H9 (cell line): Measurements from ENCODE around the gene CLIC6. TPM values are rescaled to one million over a fixed set of nuclear protein-coding genes. Genes with fewer than 3 reads are reported as not detected.

Source experiments
- DNase-seq: peaks from one replicate; pipeline ENCODE4 v3.0.0-alpha.2; 2017
- H2AFZ ChIP-seq: one replicate; pipeline ENCODE4 v1.6.1; 2013; ENCODE audit warnings: mild to moderate bottlenecking, low read length, control low read depth, moderate library complexity
- H2AK5ac ChIP-seq: 2 replicates; pipeline ENCODE4 v1.6.1; 2013; ENCODE audit warnings: low read length, control low read depth, mixed read lengths; ENCODE audit not compliant: insufficient read length
- H2BK120ac ChIP-seq: one replicate; pipeline ENCODE4 v1.6.1; 2013; ENCODE audit warnings: low read depth, mild to moderate bottlenecking, low read length, control low read depth, inconsistent platforms; ENCODE audit not compliant: poor library complexity, severe bottlenecking
- H2BK12ac ChIP-seq: 2 replicates; pipeline ENCODE4 v1.6.1; 2013; ENCODE audit warnings: low read length, control low read depth, mixed read lengths, low read depth; ENCODE audit not compliant: insufficient read length
- H2BK15ac ChIP-seq: 2 replicates; pipeline ENCODE4 v1.6.1; 2013; ENCODE audit warnings: low read depth, low read length, control low read depth
- H2BK20ac ChIP-seq: one replicate; pipeline ENCODE4 v1.6.1; 2013; ENCODE audit warnings: low read depth, mild to moderate bottlenecking, low read length, control low read depth, inconsistent platforms; ENCODE audit not compliant: poor library complexity, severe bottlenecking
- H2BK5ac ChIP-seq: 2 replicates; pipeline ENCODE4 v1.6.1; 2013; ENCODE audit warnings: low read length, control low read depth, mixed read lengths; ENCODE audit not compliant: insufficient read length
- H3K14ac ChIP-seq: 2 replicates; pipeline ENCODE4 v1.6.1; 2013; ENCODE audit warnings: low read length, control low read depth; ENCODE audit not compliant: insufficient read depth
- H3K18ac ChIP-seq: 2 replicates; pipeline ENCODE4 v1.6.1; 2013; ENCODE audit warnings: low read depth, mild to moderate bottlenecking, mixed read lengths, low read length, control low read depth; ENCODE audit not compliant: insufficient read length
- H3K23ac ChIP-seq: 2 replicates; pipeline ENCODE4 v1.6.1; 2013; ENCODE audit warnings: low read length, control low read depth, mixed read lengths, low read depth; ENCODE audit not compliant: insufficient read length
- H3K23me2 ChIP-seq: 2 replicates; pipeline ENCODE4 v1.6.1; 2013; ENCODE audit warnings: low read depth, mild to moderate bottlenecking, mixed read lengths, low read length, control low read depth; ENCODE audit not compliant: insufficient read length, poor library complexity, severe bottlenecking
- H3K27ac ChIP-seq: 2 replicates; pipeline ENCODE4 v1.5.1; 2013; ENCODE audit warnings: low read length, control low read depth, mixed read lengths, low read depth; ENCODE audit not compliant: insufficient read length
- H3K27me3 ChIP-seq: 2 replicates; pipeline ENCODE4 v1.6.1; 2013; ENCODE audit warnings: low read length, control low read depth, inconsistent platforms; ENCODE audit not compliant: insufficient read depth
- H3K4ac ChIP-seq: 2 replicates; pipeline ENCODE4 v1.6.1; 2013; ENCODE audit warnings: low read depth, mild to moderate bottlenecking, control low read depth, inconsistent platforms, low read length, moderate library complexity
- H3K4me1 ChIP-seq: 2 replicates; pipeline ENCODE4 v1.6.1; 2013; ENCODE audit warnings: low read length, control low read depth, inconsistent platforms; ENCODE audit not compliant: insufficient read depth
- H3K4me2 ChIP-seq: 2 replicates; pipeline ENCODE4 v1.6.1; 2013; ENCODE audit warnings: low read length, control low read depth, mixed read lengths; ENCODE audit not compliant: insufficient read length, insufficient read depth
- H3K56ac ChIP-seq: 2 replicates; pipeline ENCODE4 v1.6.1; 2013; ENCODE audit warnings: low read depth, mild to moderate bottlenecking, mixed read lengths, low read length, control low read depth; ENCODE audit not compliant: insufficient read length
- H3K79me1 ChIP-seq: 2 replicates; pipeline ENCODE4 v1.6.1; 2013; ENCODE audit warnings: low read depth, mild to moderate bottlenecking, moderate library complexity, low read length, control low read depth, inconsistent platforms; ENCODE audit not compliant: insufficient read depth, poor library complexity, severe bottlenecking
- H3K79me2 ChIP-seq: 2 replicates; pipeline ENCODE4 v1.6.1; 2013; ENCODE audit warnings: low read length, control low read depth, inconsistent platforms; ENCODE audit not compliant: insufficient read depth
- H3K9ac ChIP-seq: 2 replicates; pipeline ENCODE4 v1.6.1; 2013; ENCODE audit warnings: low read length, control low read depth, mixed read lengths; ENCODE audit not compliant: insufficient read length; ENCODE audit errors: extremely low read depth
- H3K9me3 ChIP-seq: one replicate; pipeline ENCODE4 v1.6.1; 2013; ENCODE audit warnings: low read depth, low read length, inconsistent platforms; ENCODE audit not compliant: control insufficient read depth
- H3T11ph ChIP-seq: one replicate; pipeline ENCODE4 v1.6.1; 2013; ENCODE audit warnings: mild to moderate bottlenecking, low read length, control low read depth, inconsistent platforms
- H4K20me1 ChIP-seq: one replicate; pipeline ENCODE4 v1.6.1; 2013; ENCODE audit not compliant: control insufficient read depth, insufficient read length, insufficient read depth
- H4K5ac ChIP-seq: 2 replicates; pipeline ENCODE4 v1.6.1; 2013; ENCODE audit warnings: low read depth, mild to moderate bottlenecking, mixed read lengths, low read length, control low read depth; ENCODE audit not compliant: insufficient read length
- H4K8ac ChIP-seq: replicated peaks from 2 replicates; pipeline ENCODE4 v1.6.1; 2013; ENCODE audit warnings: low read length, control low read depth, mixed read lengths, low read depth; ENCODE audit not compliant: insufficient read length
- H4K91ac ChIP-seq: 2 replicates; pipeline ENCODE4 v1.6.1; 2013; ENCODE audit warnings: low read depth, mild to moderate bottlenecking, moderate library complexity, mixed read lengths, low read length, control low read depth; ENCODE audit not compliant: insufficient read length
- H3K27ac Mint-ChIP-seq, 3 experiments: 2 replicates in 2 of 3; 3 replicates in 1 of 3; pipeline ENCODE4 v1.8.0; 2020 to 2021; ENCODE audit warnings: mixed read lengths in 3 of 3, mild to moderate bottlenecking in 1 of 3, moderate library complexity in 1 of 3
- H3K27me3 Mint-ChIP-seq: 2 replicates; pipeline ENCODE4 v1.8.0; 2021; ENCODE audit warnings: low read depth, mild to moderate bottlenecking, moderate library complexity, mixed read lengths
- H3K36me3 Mint-ChIP-seq, 3 experiments: 2 replicates in 2 of 3; 3 replicates in 1 of 3; pipeline ENCODE4 v1.8.0; 2020 to 2021; ENCODE audit warnings: low read depth in 3 of 3, mixed read lengths in 3 of 3; ENCODE audit not compliant: insufficient read depth in 1 of 3
- H3K4me1 Mint-ChIP-seq, 2 experiments: 2 replicates each; pipeline ENCODE4 v1.8.0; 2020; ENCODE audit warnings: mixed read lengths in 2 of 2
- H3K4me3 Mint-ChIP-seq, 2 experiments: 2 replicates in 1 of 2; 3 replicates in 1 of 2; pipeline ENCODE4 v1.8.0; 2020 to 2021; ENCODE audit warnings: mild to moderate bottlenecking in 2 of 2, mixed read lengths in 2 of 2, moderate library complexity in 1 of 2
- H3K9me3 Mint-ChIP-seq, 2 experiments: 2 replicates in 1 of 2; 3 replicates in 1 of 2; pipeline ENCODE4 v1.8.0; 2020; ENCODE audit warnings: mild to moderate bottlenecking in 2 of 2, mixed read lengths in 2 of 2, moderate library complexity in 1 of 2
- WGBS: extraction: QIAGEN DNeasy Blood & Tissue Kit; methylation state at CpG from one replicate; pipeline ENCODE4 v1.1.7; 2013; ENCODE audit warnings: missing lambda C conversion rate, low lambda C conversion rate, mixed read lengths; ENCODE audit not compliant: insufficient read length; ENCODE audit errors: extremely low coverage; 5-methylcytosine and 5-hydroxymethylcytosine counted together
- total RNA-seq: library from RNA; stranded (reverse); gene quantifications from 2 replicates; pipeline ENCODE4 v1.2.1, GENCODE V29; 2021
- TF ChIP-seq, protein P1 (sequence below): fragments of 200-600 bp; sonication (generic); conservative IDR thresholded peaks from 3 replicates; pipeline ENCODE4 v1.8.0; 2021; ENCODE audit warnings: antibody characterized with exemption, mild to moderate bottlenecking

CLIC6 gene
- total RNA-seq, 1 experiment from 2014 or later, result 1.3 TPM

DNA sequence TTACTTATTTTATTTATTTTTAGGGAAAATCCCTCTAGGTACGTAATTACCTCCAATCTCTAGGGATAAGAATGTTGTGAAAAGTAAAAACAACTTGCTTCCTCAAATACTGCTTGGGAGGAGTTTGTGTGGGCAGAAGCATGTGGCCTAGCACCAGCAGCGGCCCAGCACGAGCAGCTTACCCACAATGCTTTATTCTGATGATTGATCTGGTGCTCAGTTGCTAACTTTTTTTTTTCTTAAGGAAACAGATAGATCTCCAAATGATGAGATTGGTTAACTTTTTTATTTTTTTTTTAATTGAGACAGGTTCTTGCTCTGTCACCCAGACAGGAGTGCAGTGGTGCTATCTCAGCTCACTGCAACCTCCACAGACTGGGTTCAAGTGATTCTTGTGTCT is 4.2 kb downstream of the CLIC6 start:
- H4K8ac ChIP-seq, result no peak overlapping the region
- no peak overlapping the region for H4K5ac ChIP-seq
- no peaks in the 10 kb centered on the region; a peak in 1 of 5 replicates for H3K9me3 Mint-ChIP-seq
- H3K27me3 ChIP-seq, result peaks cover 6% of the 10 kb centered on the region; the same call in 1 of the 2 replicates
- no peaks in the 10 kb centered on the region for H3K79me1 ChIP-seq
- H3K27me3 Mint-ChIP-seq, result peaks cover 52% of the 10 kb centered on the region
- H2AFZ ChIP-seq, result no peak overlapping the region
- H3K27ac ChIP-seq, result no peak overlapping the region
- no peak overlapping the region for H2AK5ac ChIP-seq
- no peak overlapping the region for H3K18ac ChIP-seq
- H3K9me3 ChIP-seq, result no peaks in the 10 kb centered on the region
- peaks cover 0 to 4% (median 0%) of the 10 kb centered on the region in 3 experiments; a peak in 1 of 7 replicates for H3K36me3 Mint-ChIP-seq
- no peak overlapping the region for H2BK120ac ChIP-seq
- no peak overlapping the region for H4K91ac ChIP-seq
- no peaks in the 10 kb centered on the region for H4K20me1 ChIP-seq
- H3T11ph ChIP-seq, result no peak overlapping the region
- no peak overlapping the region for H3K4ac ChIP-seq
- peaks cover 30 to 35% of the 10 kb centered on the region in 2 experiments for H3K4me1 Mint-ChIP-seq
- TF ChIP-seq, protein P1, sequence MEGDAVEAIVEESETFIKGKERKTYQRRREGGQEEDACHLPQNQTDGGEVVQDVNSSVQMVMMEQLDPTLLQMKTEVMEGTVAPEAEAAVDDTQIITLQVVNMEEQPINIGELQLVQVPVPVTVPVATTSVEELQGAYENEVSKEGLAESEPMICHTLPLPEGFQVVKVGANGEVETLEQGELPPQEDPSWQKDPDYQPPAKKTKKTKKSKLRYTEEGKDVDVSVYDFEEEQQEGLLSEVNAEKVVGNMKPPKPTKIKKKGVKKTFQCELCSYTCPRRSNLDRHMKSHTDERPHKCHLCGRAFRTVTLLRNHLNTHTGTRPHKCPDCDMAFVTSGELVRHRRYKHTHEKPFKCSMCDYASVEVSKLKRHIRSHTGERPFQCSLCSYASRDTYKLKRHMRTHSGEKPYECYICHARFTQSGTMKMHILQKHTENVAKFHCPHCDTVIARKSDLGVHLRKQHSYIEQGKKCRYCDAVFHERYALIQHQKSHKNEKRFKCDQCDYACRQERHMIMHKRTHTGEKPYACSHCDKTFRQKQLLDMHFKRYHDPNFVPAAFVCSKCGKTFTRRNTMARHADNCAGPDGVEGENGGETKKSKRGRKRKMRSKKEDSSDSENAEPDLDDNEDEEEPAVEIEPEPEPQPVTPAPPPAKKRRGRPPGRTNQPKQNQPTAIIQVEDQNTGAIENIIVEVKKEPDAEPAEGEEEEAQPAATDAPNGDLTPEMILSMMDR, result no peak
- H3K56ac ChIP-seq, result no peak overlapping the region
- H3K14ac ChIP-seq, result no peak overlapping the region
- no peaks in the 10 kb centered on the region for H3K79me2 ChIP-seq
- no CpG with 5 or more reads among the region's 3 CpGs for WGBS
- no peak overlapping the region for H2BK12ac ChIP-seq
- H3K9ac ChIP-seq, result no peak overlapping the region
- H3K4me2 ChIP-seq, result no peak overlapping the region
- H3K4me1 ChIP-seq, result no peaks in the 10 kb centered on the region
- H2BK15ac ChIP-seq, result no peak overlapping the region
- H3K23ac ChIP-seq, result no peak overlapping the region
- no peak overlapping the region for H2BK20ac ChIP-seq
- H2BK5ac ChIP-seq, result no peak overlapping the region
- H3K4me3 Mint-ChIP-seq, result no peak overlapping the region
- H3K27ac Mint-ChIP-seq, result no peak overlapping the region
- no peak for DNase-seq
- peaks cover 12% of the 10 kb centered on the region for H3K23me2 ChIP-seq
